ENCODE measurements around the gene SEMA4B. TPM values are rescaled to one million over a fixed set of nuclear protein-coding genes. Genes with fewer than 3 reads are reported as not detected.
A peak's percentile ranks its signal among the peaks of the same experiment; 100 is the strongest.

Gene SEMA4B
- total and polyA plus RNA-seq, 9 of the 15 experiments (the other 6 are each of a cell fraction or from before 2014, with no cell fraction given) = 1.3 to 33.6 (median 11.0) TPM

- TF ChIP-seq ZNF395 (CRISPR knock-in tag; IDR thresholded peaks at IDR 0.05) = peak; percentile 90; the same call in 1 of the 2 replicates
- TF ChIP-seq, protein P1, sequence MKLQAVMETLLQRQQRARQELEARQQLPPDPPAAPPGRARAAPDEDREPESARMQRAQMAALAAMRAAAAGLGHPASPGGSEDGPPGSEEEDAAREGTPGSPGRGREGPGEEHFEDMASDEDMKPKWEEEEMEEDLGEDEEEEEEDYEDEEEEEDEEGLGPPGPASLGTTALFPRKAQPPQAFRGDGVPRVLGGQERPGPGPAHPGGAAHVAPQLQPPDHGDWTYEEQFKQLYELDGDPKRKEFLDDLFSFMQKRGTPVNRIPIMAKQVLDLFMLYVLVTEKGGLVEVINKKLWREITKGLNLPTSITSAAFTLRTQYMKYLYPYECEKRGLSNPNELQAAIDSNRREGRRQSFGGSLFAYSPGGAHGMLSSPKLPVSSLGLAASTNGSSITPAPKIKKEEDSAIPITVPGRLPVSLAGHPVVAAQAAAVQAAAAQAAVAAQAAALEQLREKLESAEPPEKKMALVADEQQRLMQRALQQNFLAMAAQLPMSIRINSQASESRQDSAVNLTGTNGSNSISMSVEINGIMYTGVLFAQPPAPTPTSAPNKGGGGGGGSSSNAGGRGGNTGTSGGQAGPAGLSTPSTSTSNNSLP (IDR thresholded peaks at IDR 0.05; ENCODE audit: borderline replicate concordance, low read depth, low read length) = no peak
- TF ChIP-seq PTBP1 (IDR thresholded peaks at IDR 0.05; ENCODE audit: low read depth, low read length) = no peak
- TF ChIP-seq ATF2 (CRISPR knock-in tag; IDR thresholded peaks at IDR 0.05) = no peak
- no peak for TF ChIP-seq STAT5A (IDR thresholded peaks at IDR 0.05; ENCODE audit: borderline replicate concordance, low read length)
- TF ChIP-seq MIER1 (IDR thresholded peaks at IDR 0.05; ENCODE audit: low read depth) = no peak
- no peak for TF ChIP-seq HMG20A (CRISPR knock-in tag; conservative IDR thresholded peaks at IDR 0.05)
- peak; percentile 92 for TF ChIP-seq KDM5B (IDR thresholded peaks at IDR 0.05; ENCODE audit: insufficient replicate concordance, low read depth, low read length)
- peak; percentile 34; the same call in 1 of the 2 replicates for TF ChIP-seq ZNF76 (CRISPR knock-in tag; IDR thresholded peaks at IDR 0.05; ENCODE audit: borderline replicate concordance)
- TF ChIP-seq RREB1 (CRISPR knock-in tag; IDR thresholded peaks at IDR 0.05) = no peak; the same call in 1 of the 2 replicates
These were observed 64.3 kb downstream of the SEMA4B start, which contains the start of gene NGRN (continued) for GRCh38 chr15:90265271-90266060.
